HEK293 (cell line): ENCODE data around the gene KRTAP3-2.

Source experiments
- PRDM1 ChIP-seq: fragments of 450-650 bp; formaldehyde crosslinking; IDR thresholded peaks from 2 replicates; pipeline ENCODE4; 2016; ENCODE audit warnings: missing biosample characterization, missing genetic modification characterization
- ZNF214 ChIP-seq: fragments of 450-650 bp; formaldehyde crosslinking; IDR thresholded peaks from 2 replicates; pipeline ENCODE4 v1.5.1; 2017; ENCODE audit warnings: missing biosample characterization, mild to moderate bottlenecking, missing genetic modification characterization, borderline replicate concordance
- ZNF791 ChIP-seq: fragments of 450-650 bp; formaldehyde crosslinking; IDR thresholded peaks from 2 replicates; pipeline ENCODE4 v1.5.1; 2016; ENCODE audit warnings: missing biosample characterization, missing genetic modification characterization
- TF ChIP-seq, protein P1 (sequence below): fragments of 450-650 bp; formaldehyde crosslinking; IDR thresholded peaks from 2 replicates; pipeline ENCODE4 v1.5.1; 2016; ENCODE audit warnings: missing biosample characterization, missing genetic modification characterization

GRCh38 chr17:41037853-41038350 is 38.2 kb upstream of the KRTAP3-2 start:
- TF ChIP-seq, protein P1, sequence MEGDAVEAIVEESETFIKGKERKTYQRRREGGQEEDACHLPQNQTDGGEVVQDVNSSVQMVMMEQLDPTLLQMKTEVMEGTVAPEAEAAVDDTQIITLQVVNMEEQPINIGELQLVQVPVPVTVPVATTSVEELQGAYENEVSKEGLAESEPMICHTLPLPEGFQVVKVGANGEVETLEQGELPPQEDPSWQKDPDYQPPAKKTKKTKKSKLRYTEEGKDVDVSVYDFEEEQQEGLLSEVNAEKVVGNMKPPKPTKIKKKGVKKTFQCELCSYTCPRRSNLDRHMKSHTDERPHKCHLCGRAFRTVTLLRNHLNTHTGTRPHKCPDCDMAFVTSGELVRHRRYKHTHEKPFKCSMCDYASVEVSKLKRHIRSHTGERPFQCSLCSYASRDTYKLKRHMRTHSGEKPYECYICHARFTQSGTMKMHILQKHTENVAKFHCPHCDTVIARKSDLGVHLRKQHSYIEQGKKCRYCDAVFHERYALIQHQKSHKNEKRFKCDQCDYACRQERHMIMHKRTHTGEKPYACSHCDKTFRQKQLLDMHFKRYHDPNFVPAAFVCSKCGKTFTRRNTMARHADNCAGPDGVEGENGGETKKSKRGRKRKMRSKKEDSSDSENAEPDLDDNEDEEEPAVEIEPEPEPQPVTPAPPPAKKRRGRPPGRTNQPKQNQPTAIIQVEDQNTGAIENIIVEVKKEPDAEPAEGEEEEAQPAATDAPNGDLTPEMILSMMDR (tag by site-specific recombination): no peak
- TF ChIP-seq ZNF791 (tag by site-specific recombination) (no peak), PRDM1 (no peak), ZNF214 (no peak)
